HCT116 (cell line): ENCODE results near the gene YTHDF1.

ENCODE experiments used
- CEBPB ChIP-seq: IDR thresholded peaks from 2 replicates; pipeline ENCODE4 v1.6.1; 2012; ENCODE audit warnings: low read depth
- MAX ChIP-seq: IDR thresholded peaks from 2 replicates; pipeline ENCODE4 v1.6.1; 2012
- POLR2A ChIP-seq: IDR thresholded peaks from 2 replicates; pipeline ENCODE4 v1.7.0; 2011; ENCODE audit warnings: borderline replicate concordance; ENCODE audit not compliant: insufficient read depth, insufficient read length; ENCODE audit errors: extremely low read depth
- SIN3A ChIP-seq: IDR thresholded peaks from 2 replicates; pipeline ENCODE4 v1.6.1; 2012; ENCODE audit warnings: low read depth
- YY1 ChIP-seq: IDR thresholded peaks from 2 replicates; pipeline ENCODE4 v1.6.1; 2011; ENCODE audit warnings: low read length, low read depth, moderate library complexity, mild to moderate bottlenecking; ENCODE audit not compliant: insufficient replicate concordance; ENCODE audit errors: extremely low read depth
- ZNF274 ChIP-seq: fragments of 200-500 bp; sonication (Bioruptor generic); IDR thresholded peaks from 2 replicates; pipeline ENCODE4 v1.6.1; 2014; ENCODE audit warnings: mild to moderate bottlenecking, low read depth, low read length, inconsistent platforms

DNA sequence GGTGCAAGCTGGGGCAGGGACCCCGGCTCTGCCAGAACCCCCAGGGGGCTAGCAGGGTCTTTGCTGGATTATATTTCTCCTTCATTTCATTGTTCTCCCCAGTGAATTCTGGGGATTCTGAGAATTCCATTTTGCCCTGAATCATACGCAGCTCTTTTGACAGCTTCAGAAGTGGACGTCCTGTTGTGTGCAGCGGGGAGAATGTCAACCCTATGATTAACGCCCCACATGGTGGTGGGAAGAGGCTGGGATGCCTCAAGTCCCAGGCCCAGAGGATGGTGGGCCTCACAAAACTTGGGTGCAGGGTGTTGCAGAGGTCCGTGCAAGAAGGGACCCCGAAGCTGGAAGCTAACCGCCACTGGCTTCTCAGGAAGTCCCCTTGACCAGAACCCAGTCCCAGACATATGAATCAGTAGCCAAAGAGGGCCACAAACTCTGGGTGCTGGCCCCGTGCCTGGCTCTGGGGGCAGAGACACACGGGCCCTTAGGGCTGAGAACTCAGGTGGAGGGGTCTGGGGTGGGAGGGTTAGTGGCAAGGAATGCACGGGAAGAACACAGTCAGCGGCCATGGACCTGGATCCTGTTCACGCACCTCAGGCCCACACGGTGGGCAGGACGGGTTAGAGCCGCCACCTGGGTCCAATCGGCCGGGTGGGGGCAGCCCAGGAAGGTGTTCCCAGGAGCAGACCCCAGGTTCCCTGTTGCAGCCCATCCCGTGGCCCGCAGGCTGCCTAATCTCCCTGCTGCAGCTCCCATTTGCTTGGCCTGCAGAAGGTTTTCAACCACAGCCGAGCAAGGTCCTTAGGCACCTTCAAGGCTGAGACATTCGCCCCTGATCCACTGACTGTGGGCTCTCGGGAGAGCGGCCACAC lies 51.2 kb downstream of the YTHDF1 start:
- TF ChIP-seq ZNF274 (no peak), POLR2A (no peak), SIN3A (no peak), MAX (no peak), YY1 (no peak), CEBPB (no peak)
